Type B pancreatic cell (in vitro differentiated cells): Measurements from ENCODE around the gene PET117. TPM values are rescaled to one million over a fixed set of nuclear protein-coding genes. Genes with fewer than 3 reads are reported as not detected.
"Not testable (repeated sequence)": the region's sequence is repeated elsewhere in the genome, so short reads cannot be mapped to it uniquely, and the experiment has no call there.

Experiments used
- DNase-seq: peaks from one replicate; pipeline ENCODE4 v3.0.0; 2021; ENCODE audit warnings: mixed read lengths; ENCODE audit not compliant: unreplicated experiment; ENCODE audit errors: extremely low spot score
- H3K27ac Mint-ChIP-seq: 2 replicates; pipeline ENCODE4 v1.8.0; 2021; ENCODE audit warnings: mild to moderate bottlenecking, mixed read lengths
- H3K27me3 Mint-ChIP-seq: 2 replicates; pipeline ENCODE4 v1.8.0; 2021; ENCODE audit warnings: mixed read lengths
- H3K36me3 Mint-ChIP-seq: 2 replicates; pipeline ENCODE4 v1.8.0; 2021; ENCODE audit warnings: mixed read lengths
- H3K4me1 Mint-ChIP-seq: one replicate; pipeline ENCODE4 v1.8.0; 2021; ENCODE audit warnings: mixed read lengths; ENCODE audit not compliant: unreplicated experiment
- H3K4me3 Mint-ChIP-seq: 2 replicates; pipeline ENCODE4 v1.8.0; 2021; ENCODE audit warnings: mild to moderate bottlenecking, mixed read lengths
- H3K9me3 Mint-ChIP-seq: 2 replicates; pipeline ENCODE4 v1.8.0; 2021; ENCODE audit warnings: mixed read lengths
- total RNA-seq: library from RNA; stranded (reverse); gene quantifications from 2 replicates; pipeline ENCODE4 v1.2.1, GENCODE V29; 2021; ENCODE audit warnings: low replicate concordance
- TF ChIP-seq, protein P1 (sequence below): fragments of 200-600 bp; sonication (generic); conservative IDR thresholded peaks from 2 replicates; pipeline ENCODE4 v1.5.0; 2021; ENCODE audit warnings: antibody characterized with exemption, mild to moderate bottlenecking

PET117 gene
- total RNA-seq, 1 donor from 2014 or later: 17.8 TPM

DNA sequence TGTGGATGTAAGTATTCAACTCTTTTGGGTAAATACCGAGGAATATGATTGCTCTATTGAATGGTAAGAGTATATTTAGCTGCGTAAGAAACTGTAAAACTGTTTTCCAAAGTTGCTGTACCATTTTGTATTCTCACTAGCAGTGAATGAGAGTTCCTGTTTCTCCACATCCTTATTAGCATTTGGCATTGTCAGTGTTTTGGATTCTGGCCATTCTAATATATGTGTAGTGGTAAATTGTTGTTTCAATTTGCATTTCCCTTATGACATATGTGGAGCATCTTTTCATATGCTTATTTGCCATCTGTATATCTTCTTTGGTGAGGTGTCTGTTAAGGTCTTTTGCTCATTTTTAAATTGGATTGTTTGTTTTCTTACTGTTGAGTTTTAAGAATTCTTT is 29.3 kb upstream of the PET117 start:
- Mint-ChIP-seq H3K9me3 (peaks cover 4% of the 10 kb centered on the region), H3K27me3 (peaks cover 7% of the 10 kb centered on the region)
- TF ChIP-seq, protein P1, sequence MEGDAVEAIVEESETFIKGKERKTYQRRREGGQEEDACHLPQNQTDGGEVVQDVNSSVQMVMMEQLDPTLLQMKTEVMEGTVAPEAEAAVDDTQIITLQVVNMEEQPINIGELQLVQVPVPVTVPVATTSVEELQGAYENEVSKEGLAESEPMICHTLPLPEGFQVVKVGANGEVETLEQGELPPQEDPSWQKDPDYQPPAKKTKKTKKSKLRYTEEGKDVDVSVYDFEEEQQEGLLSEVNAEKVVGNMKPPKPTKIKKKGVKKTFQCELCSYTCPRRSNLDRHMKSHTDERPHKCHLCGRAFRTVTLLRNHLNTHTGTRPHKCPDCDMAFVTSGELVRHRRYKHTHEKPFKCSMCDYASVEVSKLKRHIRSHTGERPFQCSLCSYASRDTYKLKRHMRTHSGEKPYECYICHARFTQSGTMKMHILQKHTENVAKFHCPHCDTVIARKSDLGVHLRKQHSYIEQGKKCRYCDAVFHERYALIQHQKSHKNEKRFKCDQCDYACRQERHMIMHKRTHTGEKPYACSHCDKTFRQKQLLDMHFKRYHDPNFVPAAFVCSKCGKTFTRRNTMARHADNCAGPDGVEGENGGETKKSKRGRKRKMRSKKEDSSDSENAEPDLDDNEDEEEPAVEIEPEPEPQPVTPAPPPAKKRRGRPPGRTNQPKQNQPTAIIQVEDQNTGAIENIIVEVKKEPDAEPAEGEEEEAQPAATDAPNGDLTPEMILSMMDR: no peak

GRCh38 chr20:18128574-18128973 is 9.1 kb upstream of the PET117 start:
- not testable (repeated sequence) for H3K27ac Mint-ChIP-seq, H3K36me3 Mint-ChIP-seq, H3K4me1 Mint-ChIP-seq, DNase-seq, H3K9me3 Mint-ChIP-seq, H3K4me3 Mint-ChIP-seq
- H3K27me3 Mint-ChIP-seq: peaks cover 36% of the 10 kb centered on the region

More for the DNA sequence above, 29.3 kb upstream of the PET117 start:
- H3K27ac Mint-ChIP-seq: no peak overlapping the region
- H3K4me3 Mint-ChIP-seq: no peak overlapping the region
- H3K36me3 Mint-ChIP-seq: no peaks in the 10 kb centered on the region
- no peak for DNase-seq
- H3K4me1 Mint-ChIP-seq: no peaks in the 10 kb centered on the region

DNA sequence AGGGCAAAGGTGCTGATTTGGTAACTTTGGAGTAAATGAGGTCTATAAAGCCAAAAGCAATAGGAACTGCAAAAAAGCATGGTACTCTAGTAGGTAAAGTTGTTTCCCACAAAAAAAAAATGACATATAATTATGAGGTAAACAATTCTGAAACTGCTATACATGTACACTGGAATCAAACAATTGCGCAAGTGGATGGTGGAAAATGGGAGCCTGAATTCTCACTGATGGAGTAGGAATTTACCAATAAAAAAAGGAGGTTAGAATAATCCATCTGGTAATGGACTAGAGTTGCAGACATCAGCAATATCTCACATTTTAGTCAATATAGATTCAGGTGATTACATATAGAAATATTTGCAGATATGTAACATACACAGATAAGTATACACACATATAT is 5.0 kb upstream of the PET117 start:
- Mint-ChIP-seq H3K9me3 (no peaks in the 10 kb centered on the region), H3K27ac (no peak overlapping the region), H3K4me3 (no peak overlapping the region), H3K4me1 (peaks cover 4% of the 10 kb centered on the region), H3K36me3 (no peaks in the 10 kb centered on the region), H3K27me3 (peaks cover 20% of the 10 kb centered on the region)
- TF ChIP-seq, protein P1: no peak
- DNase-seq: no peak

DNA sequence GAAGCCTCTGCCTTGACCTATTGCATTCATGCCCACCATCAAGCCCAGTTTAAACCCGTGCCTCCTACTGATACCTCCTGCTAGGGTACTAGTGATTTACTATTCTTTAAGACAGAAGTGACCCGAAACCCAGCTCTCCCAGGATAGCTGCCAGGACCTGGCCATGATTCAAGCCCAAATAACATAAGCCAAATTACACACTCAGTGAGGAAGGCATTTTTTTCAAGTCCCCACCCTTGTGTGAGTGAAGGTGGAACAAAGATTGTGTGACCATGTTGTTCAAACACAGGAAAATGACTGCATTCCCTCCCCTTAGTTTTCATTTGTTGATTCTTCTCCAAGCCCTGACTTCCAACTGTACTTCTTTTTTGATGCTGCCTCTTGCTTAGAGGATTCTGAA is 3.7 kb upstream of the PET117 start:
- TF ChIP-seq, protein P1: no peak
- Mint-ChIP-seq H3K27ac (no peak overlapping the region), H3K9me3 (no peaks in the 10 kb centered on the region), H3K4me1 (peaks cover 7% of the 10 kb centered on the region), H3K4me3 (no peak overlapping the region), H3K27me3 (peaks cover 14% of the 10 kb centered on the region), H3K36me3 (no peaks in the 10 kb centered on the region)
- DNase-seq: no peak

DNA sequence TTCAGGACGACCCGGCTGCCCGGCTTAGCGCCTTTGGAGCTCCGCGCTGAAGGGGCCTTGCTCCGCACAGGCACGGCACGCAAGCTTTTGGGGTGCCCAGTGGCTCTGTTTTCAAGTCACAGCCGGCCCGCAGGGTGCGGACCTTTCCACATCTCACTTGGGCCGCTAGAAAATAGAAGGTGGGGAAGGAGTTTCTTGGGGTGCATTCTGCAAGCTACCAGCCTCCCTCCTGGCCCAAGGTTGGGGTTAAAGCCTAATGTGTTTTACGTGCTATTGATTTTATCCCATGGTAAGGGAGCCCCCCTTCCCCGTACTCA is 561 bp downstream of the PET117 start:
- Mint-ChIP-seq H3K36me3 (peaks cover 11% of the 10 kb centered on the region), H3K4me3 (peak overlapping the region; percentile 82), H3K27ac (peak overlapping the region; percentile 48), H3K27me3 (peaks cover 4% of the 10 kb centered on the region), H3K9me3 (no peaks in the 10 kb centered on the region), H3K4me1 (peaks cover 21% of the 10 kb centered on the region)
- TF ChIP-seq, protein P1: no peak
- DNase-seq: no peak

DNA sequence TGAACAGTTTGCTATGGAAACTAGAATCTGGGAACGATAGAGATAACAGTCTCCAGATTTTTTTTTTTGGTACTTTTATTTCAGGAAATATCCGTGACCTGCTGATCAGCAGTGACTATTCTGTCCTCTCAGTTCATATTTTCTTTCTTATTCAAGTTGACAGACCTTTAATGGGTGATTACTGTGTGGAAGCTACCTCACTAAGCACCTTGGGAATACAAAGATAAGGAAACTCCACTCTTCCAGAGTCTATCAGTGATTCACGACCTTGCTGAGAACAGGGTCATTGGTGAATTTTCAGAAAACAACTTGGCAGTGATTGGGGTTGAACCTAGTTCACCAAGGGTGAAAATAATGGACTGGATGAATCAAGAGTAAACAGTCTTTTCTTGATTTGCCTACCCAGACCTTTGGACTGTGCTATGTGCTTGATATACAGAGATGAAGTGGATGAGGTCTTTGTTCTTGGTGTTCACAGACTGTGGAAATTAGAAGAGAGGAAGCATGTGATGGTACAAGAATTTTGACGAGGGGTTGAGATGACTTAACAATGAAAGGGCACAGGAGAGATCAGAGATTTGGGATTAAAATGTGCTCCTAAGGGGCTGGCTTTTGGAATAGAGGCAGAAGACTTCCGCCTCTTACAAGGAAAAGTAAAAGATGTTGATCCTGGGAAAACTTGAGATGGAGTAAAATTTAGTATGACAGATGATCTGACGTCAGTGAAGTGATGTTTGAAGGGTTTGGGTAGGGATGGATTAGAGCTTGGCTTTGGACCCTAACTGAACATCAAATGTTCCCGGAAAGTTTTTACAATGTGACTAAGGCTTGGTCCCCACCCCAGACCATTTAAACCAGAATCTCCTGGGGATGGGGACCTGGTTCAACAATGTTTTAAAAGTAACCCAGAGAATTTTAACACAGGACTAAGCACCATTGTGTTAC is 1.2 kb downstream of the PET117 start:
- Mint-ChIP-seq H3K27ac (peak overlapping the region; percentile 48), H3K4me3 (peak overlapping the region; percentile 82), H3K27me3 (peaks cover 1% of the 10 kb centered on the region), H3K9me3 (no peaks in the 10 kb centered on the region), H3K4me1 (peaks cover 21% of the 10 kb centered on the region), H3K36me3 (peaks cover 11% of the 10 kb centered on the region)
- TF ChIP-seq, protein P1: no peak
- no peak for DNase-seq
